Activated gamma-delta T cell (primary cell): Measurements from ENCODE around the gene FRS3.

Experiments used
- DNase-seq: peaks from one replicate; lab custom pipeline; 2025; lab: John Stamatoyannopoulos, UW

Gene FRS3

DNA sequence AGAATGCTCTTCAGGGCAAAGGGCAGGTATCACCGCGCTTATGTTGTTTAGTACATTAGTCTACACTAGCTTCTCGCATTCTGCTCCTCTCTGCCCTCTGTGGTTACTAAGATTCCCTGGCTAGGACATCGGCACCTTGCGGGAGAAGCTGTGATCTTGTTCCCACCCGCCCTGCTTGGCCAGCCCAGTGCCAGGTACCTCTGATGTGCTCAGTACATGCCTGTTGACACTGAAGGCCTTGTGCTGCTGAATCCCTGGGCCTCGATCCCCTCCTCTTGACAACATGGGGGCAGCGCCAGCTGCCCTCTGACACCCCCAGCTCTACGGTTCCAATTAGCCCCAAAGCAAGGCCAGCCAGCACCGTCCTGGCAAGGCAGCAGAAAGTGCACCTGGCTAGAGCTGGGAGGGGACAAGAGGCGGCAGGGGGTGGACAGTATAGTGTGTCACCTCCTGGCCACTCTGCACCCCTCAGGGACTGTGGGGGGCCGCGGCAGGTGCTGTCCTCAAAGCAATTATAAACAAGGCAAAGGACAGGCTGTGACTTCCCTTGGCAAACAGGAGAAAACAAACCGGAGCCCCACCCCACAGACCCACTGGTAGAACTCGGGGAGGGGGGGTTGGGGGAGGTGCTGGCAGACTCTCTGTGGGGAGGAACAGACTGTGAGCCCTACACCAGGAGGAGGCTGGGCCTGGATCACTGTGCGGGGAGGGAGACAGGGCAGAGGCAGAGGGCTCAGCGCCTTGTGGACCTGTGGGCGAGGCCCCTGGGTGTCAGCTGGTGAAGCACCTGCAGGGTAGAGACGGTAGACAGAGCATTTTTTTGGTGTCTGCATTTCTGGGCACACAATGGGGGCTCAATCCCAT, 51.4 kb downstream of the FRS3 start:
- DNase-seq, result no peak

DNA sequence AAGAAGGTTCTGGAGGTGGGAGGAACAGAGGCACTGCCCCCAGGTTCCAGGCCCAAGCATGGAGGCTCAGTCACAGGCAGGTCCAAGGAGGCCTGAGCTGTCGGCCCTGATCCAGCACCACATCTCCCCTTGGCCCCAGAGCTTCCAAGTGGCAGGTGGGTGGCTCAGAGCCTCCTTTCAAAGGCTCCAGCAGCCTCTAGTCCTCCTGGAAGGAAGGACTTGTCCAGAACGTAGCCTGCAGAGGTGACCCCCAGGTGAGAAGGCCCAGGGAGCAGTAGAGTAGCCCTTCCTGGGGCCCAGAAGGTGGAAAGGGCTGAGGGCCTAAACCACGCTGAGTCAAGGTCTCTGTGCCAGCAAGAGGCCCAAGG, 52.0 kb downstream of the FRS3 start:
- no peak for DNase-seq

DNA sequence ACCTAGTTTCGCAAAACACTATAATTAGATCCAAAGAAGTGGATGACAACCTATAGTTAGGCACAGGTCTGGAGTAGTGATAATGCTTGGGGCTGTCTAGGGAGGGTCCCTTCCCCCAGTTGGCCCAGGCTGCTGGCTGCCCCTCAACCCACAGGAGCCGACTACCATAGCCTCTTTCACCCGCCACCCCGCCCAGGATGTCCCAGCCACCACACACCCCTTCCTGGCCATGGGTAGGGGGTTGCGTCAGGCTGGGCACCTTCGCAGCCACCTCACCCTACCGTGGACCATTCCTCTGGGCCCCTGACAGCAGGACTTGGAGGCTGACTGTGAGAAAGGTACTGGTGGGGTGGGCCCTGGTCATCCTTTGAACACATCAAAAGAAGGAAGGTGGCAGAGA, 52.8 kb downstream of the FRS3 start:
- no peak for DNase-seq

DNA sequence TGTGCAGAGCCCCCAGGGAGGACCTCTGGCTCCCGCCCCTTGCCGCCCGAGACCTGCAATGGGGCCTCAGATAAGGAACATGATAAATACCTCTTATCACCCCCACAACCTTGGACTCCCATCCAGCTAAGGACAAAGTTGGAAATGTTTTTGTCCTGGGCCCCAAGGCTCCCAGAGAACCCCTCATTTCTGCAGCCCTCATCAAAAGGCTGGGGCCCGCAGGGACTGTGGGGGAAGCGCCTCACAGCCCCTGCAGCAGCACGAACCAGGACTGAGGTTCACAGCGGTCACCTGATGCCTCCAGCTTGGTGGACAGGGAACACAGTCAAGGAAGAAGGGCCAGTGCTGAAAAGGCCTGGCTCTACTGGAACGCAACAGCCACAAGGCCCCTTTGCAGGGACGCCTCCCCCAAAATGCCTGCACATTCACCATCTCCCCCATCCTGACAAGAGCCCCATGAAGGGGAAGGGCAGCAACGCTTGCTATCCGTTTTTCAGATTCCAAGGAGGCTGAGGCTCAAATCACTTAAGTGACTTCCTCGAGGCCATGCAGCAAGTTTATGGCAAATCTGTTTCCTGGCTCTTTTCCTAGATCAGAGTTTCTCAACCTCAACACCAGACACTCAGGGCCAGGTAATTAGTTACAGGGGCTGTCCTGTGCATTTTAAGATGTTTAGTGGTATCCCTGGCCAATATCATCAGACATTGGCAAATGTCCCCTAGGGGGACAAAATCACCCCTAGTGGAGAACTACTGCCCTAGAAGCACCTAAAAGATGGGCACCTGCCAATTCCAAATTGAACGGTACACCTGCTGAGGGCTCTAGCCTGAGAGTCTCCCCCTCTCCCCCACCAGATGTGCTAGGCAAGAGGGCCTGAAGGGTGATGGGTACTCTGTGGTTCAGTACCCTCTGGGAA, 54.9 kb downstream of the FRS3 start:
- no peak for DNase-seq

DNA sequence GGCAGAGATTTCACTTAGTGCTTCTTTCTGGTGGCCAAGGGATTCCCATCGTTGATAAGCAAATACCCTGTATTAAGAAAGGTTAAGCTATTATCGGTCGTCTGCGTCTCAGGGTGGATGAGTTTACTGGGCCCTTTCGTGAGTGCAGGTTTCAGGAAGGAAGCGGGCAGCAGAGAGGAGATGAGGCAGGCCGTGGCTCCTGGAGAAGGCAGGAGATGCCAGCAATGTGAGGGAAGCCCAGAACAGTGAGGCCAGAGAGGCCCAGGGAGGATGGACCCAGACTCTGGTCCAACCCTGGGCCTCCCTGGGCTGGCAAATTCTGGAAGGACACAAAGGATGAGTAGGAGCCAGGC, 55.5 kb downstream of the FRS3 start:
- no peak for DNase-seq

DNA sequence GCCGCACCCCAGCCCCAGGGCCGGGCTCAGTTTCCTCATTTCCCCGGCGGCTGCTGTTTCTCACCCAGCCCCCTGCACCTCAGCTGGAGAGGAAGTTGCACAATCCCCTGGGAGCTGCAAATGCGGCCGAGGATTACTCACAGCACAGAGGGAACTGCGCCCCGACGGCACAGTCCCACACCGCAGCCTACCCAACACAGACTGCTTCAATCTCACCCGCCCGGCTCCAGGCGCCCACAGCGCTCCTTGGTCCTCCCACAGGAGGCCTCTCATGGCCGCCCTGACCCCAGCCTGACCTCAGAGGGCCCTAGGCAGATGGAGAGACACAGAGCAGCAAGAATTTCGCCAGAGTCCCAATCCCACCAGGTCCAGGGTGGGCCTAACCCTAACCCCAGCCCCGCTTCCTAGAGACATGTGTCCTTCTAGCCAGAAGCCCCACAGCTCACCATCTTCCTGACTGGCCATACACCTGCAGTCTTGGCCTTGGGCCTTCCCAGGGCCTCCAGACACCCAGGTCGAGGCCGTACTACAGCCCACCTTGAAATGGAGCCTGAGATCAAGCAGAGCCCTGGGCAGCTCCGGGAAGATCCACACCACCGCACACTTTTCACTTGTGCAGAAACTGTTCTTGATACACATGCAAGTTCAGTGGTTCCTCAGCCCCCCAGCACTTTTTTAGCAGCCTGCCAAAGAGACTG, 56.0 kb downstream of the FRS3 start:
- DNase-seq, result no peak

DNA sequence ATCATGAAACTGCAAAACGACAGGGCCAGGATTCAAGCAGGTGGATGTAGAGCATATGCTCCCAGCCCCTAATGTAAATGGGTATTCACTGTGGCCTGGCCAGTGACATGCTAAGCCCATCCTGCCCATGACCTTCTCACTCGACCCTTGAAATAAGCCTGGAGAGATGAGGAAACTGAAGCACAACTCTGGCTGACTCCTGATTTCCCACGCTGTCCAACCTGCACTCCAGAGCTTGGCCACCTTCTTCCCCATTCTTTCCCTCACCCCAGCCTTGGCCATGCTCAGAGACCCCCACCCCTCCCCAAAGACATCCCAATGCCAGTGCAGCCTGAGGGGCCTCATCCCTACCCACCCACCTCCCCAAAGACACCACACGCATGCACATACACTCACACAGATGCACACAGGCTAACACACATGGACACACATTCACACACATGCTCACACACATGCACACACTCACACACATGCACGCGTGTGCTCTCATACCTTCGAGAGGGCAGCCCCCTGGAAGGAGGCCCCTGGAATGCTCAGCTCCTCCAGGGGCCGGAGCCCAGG, 56.7 kb downstream of the FRS3 start:
- DNase-seq, result no peak

DNA sequence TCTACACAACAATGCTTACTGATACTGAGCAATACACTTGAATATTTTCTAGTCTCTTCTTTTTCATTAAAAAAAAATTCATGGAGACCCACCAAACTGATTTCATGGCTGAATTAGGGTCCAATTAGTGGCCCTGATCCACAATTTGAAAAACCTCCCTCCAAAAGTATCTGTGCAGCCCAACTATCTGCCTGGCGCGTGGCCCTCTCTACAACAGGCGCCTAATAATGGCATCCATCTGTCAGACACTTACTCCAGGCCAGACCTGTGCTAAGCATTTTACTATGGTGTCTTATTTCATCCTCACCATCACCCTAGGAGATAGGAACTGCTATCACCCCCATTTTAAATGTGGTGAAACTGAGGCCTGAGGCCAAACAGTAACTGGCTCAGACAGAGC, 58.3 kb downstream of the FRS3 start:
- DNase-seq, result no peak

DNA sequence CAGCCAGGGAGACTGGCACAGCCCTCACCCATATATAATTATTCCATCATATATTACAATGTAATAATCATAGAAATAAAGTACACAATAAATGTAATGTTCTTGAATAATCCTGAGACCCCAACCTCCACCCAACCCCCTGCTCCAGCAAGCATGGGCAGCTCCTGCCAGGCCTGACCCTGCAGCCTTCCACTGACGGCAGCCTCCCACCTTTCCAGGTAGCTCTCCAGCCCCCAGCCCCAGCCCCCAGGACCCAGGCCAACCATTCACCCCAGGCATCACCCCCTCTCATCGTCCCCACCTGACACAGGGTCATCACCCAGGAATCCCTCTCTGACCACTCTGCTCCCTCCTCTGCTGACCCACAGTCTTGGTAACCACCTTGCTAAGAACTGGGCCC, 58.9 kb downstream of the FRS3 start:
- DNase-seq, result no peak

DNA sequence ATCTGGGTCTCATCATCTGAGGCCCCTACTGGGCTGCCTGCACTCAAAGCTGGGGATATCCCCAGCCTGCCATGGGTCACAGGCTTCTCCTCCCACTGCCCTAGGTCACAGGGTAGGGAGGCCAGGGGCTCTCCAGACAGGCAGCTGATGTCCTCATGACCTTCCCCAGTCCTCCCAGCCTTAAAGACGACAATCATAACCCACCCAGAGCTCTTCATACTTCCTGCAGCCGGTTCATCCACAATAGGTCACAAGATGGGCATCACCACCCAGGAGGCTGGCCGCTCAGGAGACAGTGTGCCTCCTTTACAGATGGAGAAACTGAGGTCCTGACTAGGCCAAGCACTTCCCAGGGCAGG, 59.5 kb downstream of the FRS3 start:
- no peak for DNase-seq
